Naive B cell (primary cell): ENCODE measurements around the gene LATS1. TPM values are rescaled to one million over a fixed set of nuclear protein-coding genes. Genes with fewer than 3 reads are reported as not detected.
"Not testable (repeated sequence)": the region's sequence is repeated elsewhere in the genome, so short reads cannot be mapped to it uniquely, and the experiment has no call there.

Source experiments
- ATAC-seq, 2 donors: fragments of 150-1000 bp; cut with Tn5 transposase; 2 replicates each; pipeline ENCODE4 v1.10.0; 2021; ENCODE audit warnings: low read depth in 2 of 2, mild to moderate bottlenecking in 2 of 2, moderate library complexity in 2 of 2
- DNase-seq: peaks from one replicate; pipeline ENCODE4 v3.0.0; 2022
- H3K27ac Mint-ChIP-seq, 6 donors: one replicate each; pipeline ENCODE4 v1.8.0; 2020 to 2022; ENCODE audit warnings: mild to moderate bottlenecking in 6 of 6, mixed read lengths in 6 of 6, moderate library complexity in 5 of 6, inconsistent platforms in 2 of 6
- H3K27me3 Mint-ChIP-seq, 3 donors: one replicate each; pipeline ENCODE4 v1.8.0; 2021 to 2022; ENCODE audit warnings: mixed read lengths in 3 of 3, mild to moderate bottlenecking in 1 of 3
- H3K36me3 Mint-ChIP-seq, 2 donors: one replicate each; pipeline ENCODE4 v1.8.0; 2020 to 2022; ENCODE audit warnings: mixed read lengths in 2 of 2, inconsistent platforms in 1 of 2, mild to moderate bottlenecking in 1 of 2
- H3K4me1 Mint-ChIP-seq, 3 donors: one replicate each; pipeline ENCODE4 v1.8.0; 2020 to 2022; ENCODE audit warnings: mixed read lengths in 3 of 3, inconsistent platforms in 1 of 3, mild to moderate bottlenecking in 1 of 3, moderate library complexity in 1 of 3
- H3K4me3 Mint-ChIP-seq, 8 donors: one replicate each; pipeline ENCODE4 v1.8.0; 2020 to 2022; ENCODE audit warnings: mild to moderate bottlenecking in 8 of 8, mixed read lengths in 8 of 8, moderate library complexity in 8 of 8, inconsistent platforms in 2 of 8
- H3K9me3 Mint-ChIP-seq, 7 donors: one replicate each; pipeline ENCODE4 v1.8.0; 2020 to 2022; ENCODE audit warnings: mixed read lengths in 7 of 7, mild to moderate bottlenecking in 5 of 7, inconsistent platforms in 2 of 7, moderate library complexity in 1 of 7
- polyA plus RNA-seq, 6 donors: library from polyadenylated mRNA; unstranded; fragments of 300-500 nt; fragmentation: Illumina TruSeq; gene quantifications; one replicate each; pipeline ENCODE4 v1.2.3, GENCODE V29; 2021; ENCODE audit warnings: low read depth in 6 of 6

Gene LATS1
- polyA plus RNA-seq, 6 donors from 2014 or later: 12.5 to 21.4 (median 13.4) TPM

- H3K27me3 Mint-ChIP-seq: no peaks in the 10 kb centered on the region
- no peaks in the 10 kb centered on the region for H3K9me3 Mint-ChIP-seq
- peak overlapping the region in 6 of 8 donors; percentile 71 to 96 (median 76) for H3K4me3 Mint-ChIP-seq
- no peaks in the 10 kb centered on the region for H3K36me3 Mint-ChIP-seq
- peak overlapping the region in 2 of 6 donors; percentile 51 to 68 for H3K27ac Mint-ChIP-seq
- peaks cover 20 to 28% (median 21%) of the 10 kb centered on the region in 3 donors for H3K4me1 Mint-ChIP-seq
- DNase-seq (no peak), ATAC-seq (no peak)
Observed at GRCh38 chr6:149719531-149719930, 1.6 kb upstream of the LATS1 start.

DNA sequence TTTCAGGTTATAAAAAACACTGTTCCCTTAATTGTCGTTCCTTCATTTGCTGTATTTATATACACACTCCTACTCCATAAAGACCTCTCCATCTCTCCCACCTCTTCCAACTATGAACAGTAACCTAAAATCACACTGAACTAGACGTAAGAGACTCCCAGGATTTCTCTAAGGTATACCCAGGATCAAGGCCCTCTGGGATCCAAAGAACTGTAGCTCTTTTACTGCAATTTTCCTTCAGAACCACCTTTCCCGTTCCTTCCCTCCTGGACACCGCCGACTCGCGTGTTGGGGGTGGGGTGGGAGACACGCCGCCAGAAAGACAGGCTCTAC, 680 bp downstream of the LATS1 start:
- no peak for DNase-seq
- ATAC-seq: no peak
- H3K27me3 Mint-ChIP-seq: no peaks in the 10 kb centered on the region
- H3K27ac Mint-ChIP-seq: peak overlapping the region; percentile 93 to 98 (median 96)
- H3K4me1 Mint-ChIP-seq: peaks cover 16 to 37% (median 17%) of the 10 kb centered on the region in 3 donors
- no peaks in the 10 kb centered on the region for H3K36me3 Mint-ChIP-seq
- no peaks in the 10 kb centered on the region for H3K9me3 Mint-ChIP-seq
- H3K4me3 Mint-ChIP-seq: peak overlapping the region; percentile 93 to 100 (median 96)

DNA sequence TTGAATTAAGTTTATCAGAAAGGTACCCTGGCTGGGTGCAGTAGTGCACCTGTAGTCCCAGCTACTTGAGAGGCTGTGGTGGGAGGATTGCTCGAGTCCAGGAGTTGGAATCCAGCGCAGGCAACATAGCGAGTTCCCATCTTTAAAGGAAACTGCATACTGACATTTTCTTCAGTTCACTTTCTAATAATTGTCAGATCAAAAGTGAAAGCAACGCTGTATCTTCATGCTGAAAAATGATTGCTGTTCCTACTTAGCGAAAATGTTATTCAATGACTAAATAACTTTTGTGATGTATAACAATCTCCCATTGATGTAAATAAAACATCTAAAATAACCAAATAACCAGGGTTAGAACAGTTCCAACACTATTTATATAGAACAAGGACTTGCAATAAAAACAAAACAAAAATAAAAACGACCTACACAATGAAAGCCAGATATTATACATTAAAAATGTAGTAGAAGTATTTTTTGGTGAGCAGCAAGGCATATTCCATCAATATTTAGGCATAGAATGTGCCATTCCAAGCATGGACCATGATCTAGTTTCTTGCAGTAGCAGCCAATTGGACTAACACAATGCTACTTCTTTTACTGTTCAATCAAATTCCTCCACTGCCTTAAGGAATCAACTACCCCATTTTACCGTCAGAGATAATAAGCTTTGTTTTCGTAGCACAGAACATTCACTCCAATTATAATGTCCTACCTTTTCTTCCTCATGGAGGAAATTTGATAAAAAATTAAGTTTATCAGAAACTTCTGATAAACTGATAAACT, 1.5 kb downstream of the LATS1 start:
- no peak for ATAC-seq
- Mint-ChIP-seq H3K4me1 (peaks cover 21 to 42% (median 21%) of the 10 kb centered on the region in 3 donors), H3K27me3 (no peaks in the 10 kb centered on the region), H3K9me3 (no peaks in the 10 kb centered on the region), H3K36me3 (no peaks in the 10 kb centered on the region), H3K27ac (peak overlapping the region in 4 of 6 donors; percentile 67 to 96 (median 83)), H3K4me3 (peak overlapping the region; percentile 93 to 100 (median 96))
- no peak for DNase-seq

DNA sequence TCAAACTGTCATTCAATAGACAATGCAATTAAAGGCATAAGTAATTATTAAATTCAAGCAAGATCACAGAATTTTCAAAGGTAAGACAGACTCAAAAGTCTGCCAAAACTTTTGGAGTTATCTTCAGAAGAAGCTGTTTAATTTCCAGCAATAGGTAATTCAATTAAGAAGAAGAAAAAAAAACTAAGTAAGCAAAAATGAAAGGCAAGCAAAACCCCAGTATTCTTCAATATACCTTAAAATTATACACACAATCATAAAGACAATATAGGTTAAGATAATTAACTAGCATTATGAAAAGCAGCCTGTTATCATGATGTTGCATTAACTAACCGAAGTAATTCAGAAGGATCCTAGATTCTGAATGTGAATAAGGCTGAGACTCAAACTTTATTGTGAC, 3.5 kb downstream of the LATS1 start:
- Mint-ChIP-seq H3K4me1 (peaks cover 36 to 61% (median 37%) of the 10 kb centered on the region in 3 donors), H3K27ac (peak overlapping the region in 1 of 6 donors; percentile 60), H3K4me3 (no peak overlapping the region), H3K36me3 (no peaks in the 10 kb centered on the region), H3K9me3 (no peaks in the 10 kb centered on the region), H3K27me3 (no peaks in the 10 kb centered on the region)
- ATAC-seq (no peak), DNase-seq (no peak)

DNA sequence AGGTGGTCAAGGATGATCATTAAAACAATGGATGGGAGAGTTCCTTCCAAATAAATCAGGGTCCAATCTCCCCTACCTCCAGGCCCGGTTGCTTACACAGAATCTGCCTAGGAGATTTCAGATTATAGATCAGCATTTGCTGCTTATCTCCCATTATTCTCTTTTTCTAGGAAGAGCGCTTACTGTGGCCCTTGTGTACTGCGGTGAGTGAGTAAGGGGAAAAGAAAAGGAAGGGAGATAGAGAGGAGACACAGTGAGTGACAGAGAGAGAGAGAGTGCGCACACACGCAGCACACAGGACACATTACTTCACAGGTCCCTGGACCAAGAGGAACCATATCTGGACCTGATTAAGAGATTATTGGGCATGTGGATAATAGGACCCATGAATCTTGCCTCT, 6.2 kb downstream of the LATS1 start:
- H3K4me3 Mint-ChIP-seq: no peak overlapping the region
- DNase-seq (no peak), ATAC-seq (no peak)
- H3K36me3 Mint-ChIP-seq: no peaks in the 10 kb centered on the region
- H3K4me1 Mint-ChIP-seq: peaks cover 37 to 77% (median 45%) of the 10 kb centered on the region in 3 donors
- H3K27me3 Mint-ChIP-seq: no peaks in the 10 kb centered on the region
- peak overlapping the region in 2 of 6 donors; percentile 66 to 86 for H3K27ac Mint-ChIP-seq
- H3K9me3 Mint-ChIP-seq: no peaks in the 10 kb centered on the region

DNA sequence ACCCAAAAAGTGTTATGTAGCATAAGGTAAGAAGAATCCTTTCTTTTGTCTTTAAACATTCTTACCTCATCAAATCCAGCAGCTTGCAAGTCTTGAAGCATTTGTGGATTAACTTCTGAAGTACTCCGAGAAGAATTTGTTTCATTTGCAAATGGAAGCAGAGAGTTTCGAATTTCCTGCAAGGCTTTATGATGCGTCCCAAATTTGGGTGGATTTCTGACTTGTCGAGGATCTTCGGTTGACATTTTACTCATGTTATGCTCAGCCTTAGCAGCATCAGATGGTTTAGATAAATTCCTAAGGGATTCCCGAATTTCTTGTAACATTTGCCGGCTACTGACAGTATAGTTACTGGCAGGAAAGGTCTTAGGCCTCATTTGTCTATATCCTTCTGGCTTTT, 16.2 kb downstream of the LATS1 start:
- H3K4me3 Mint-ChIP-seq: no peak overlapping the region
- H3K4me1 Mint-ChIP-seq: peaks cover 12 to 30% (median 18%) of the 10 kb centered on the region in 3 donors
- no peak overlapping the region for H3K27ac Mint-ChIP-seq
- no peaks in the 10 kb centered on the region for H3K27me3 Mint-ChIP-seq
- H3K36me3 Mint-ChIP-seq: peaks cover 0 to 5% of the 10 kb centered on the region in 2 donors
- DNase-seq (no peak), ATAC-seq (no peak)
- no peaks in the 10 kb centered on the region for H3K9me3 Mint-ChIP-seq

DNA sequence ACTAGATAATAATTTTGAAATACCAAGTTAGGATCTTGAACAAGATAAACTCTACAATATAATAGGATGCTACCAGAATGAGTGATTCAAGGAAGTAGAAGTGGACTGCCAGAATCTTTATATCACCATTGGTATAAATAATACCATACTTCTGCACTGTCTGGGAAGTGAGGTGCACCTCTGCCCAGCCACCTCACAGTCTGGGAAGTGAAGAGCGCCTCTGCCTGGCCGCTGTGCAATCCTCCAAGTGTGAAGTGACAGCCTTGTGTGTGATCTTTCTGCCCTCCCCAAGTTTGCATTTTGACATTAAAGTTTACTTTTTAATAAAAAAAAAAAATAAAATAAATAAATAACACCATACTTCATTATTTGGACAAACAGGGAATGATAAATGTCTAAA, 18.8 kb downstream of the LATS1 start:
- Mint-ChIP-seq H3K27me3 (no peaks in the 10 kb centered on the region), H3K4me1 (peaks cover 0 to 20% (median 4%) of the 10 kb centered on the region in 3 donors), H3K9me3 (no peaks in the 10 kb centered on the region), H3K4me3 (no peak overlapping the region), H3K27ac (no peak overlapping the region), H3K36me3 (peaks cover 0 to 5% of the 10 kb centered on the region in 2 donors)
- ATAC-seq (no peak), DNase-seq (no peak)

- ATAC-seq: no peak
- Mint-ChIP-seq H3K4me3 (no peak overlapping the region), H3K36me3 (peaks cover 0 to 5% of the 10 kb centered on the region in 2 donors), H3K27me3 (no peaks in the 10 kb centered on the region), H3K27ac (no peak overlapping the region), H3K4me1 (peaks cover 0 to 15% (median 4%) of the 10 kb centered on the region in 3 donors), H3K9me3 (no peaks in the 10 kb centered on the region)
- DNase-seq: no peak
Observed at GRCh38 chr6:149698175-149698574, 19.7 kb downstream of the LATS1 start.

DNA sequence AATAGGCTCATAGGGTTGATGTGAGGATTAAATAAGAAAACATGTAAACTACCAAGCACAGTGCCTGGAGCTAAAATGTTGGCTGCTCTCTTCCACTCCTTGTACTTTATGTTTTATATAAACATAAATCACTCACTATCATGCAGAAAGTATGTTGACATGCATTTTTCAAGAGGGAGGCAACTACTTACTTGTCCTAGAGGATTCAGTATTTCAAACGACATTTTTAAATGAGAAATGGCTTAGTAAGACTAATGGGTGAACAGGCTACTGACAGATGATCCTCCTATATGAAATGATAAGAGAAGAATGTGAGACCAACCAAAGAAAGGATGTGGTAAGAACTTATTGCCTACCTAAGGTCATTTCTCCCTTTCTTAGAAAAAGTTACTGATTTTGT, 21.0 kb downstream of the LATS1 start:
- Mint-ChIP-seq H3K4me3 (no peak overlapping the region), H3K27ac (no peak overlapping the region), H3K36me3 (peaks cover 8 to 11% of the 10 kb centered on the region in 2 donors), H3K9me3 (no peaks in the 10 kb centered on the region), H3K27me3 (no peaks in the 10 kb centered on the region), H3K4me1 (peaks cover 2 to 13% (median 9%) of the 10 kb centered on the region in 3 donors)
- ATAC-seq: no peak
- no peak for DNase-seq

- Mint-ChIP-seq H3K4me3 (no peak overlapping the region), H3K36me3 (peaks cover 13% of the 10 kb centered on the region in 2 donors), H3K27ac (no peak overlapping the region), H3K4me1 (peaks cover 3 to 13% (median 7%) of the 10 kb centered on the region in 3 donors), H3K9me3 (no peaks in the 10 kb centered on the region), H3K27me3 (no peaks in the 10 kb centered on the region)
- DNase-seq (no peak), ATAC-seq (no peak)
Observed at GRCh38 chr6:149694921-149695320, 23.0 kb downstream of the LATS1 start.

GRCh38 chr6:149691201-149691600, 26.7 kb downstream of the LATS1 start:
- H3K4me1 Mint-ChIP-seq: peaks cover 3 to 16% (median 7%) of the 10 kb centered on the region in 3 donors
- H3K36me3 Mint-ChIP-seq: peaks cover 13 to 17% of the 10 kb centered on the region in 2 donors
- no peak for DNase-seq
- H3K27me3 Mint-ChIP-seq: no peaks in the 10 kb centered on the region
- no peaks in the 10 kb centered on the region for H3K9me3 Mint-ChIP-seq
- no peak for ATAC-seq
- H3K4me3 Mint-ChIP-seq: no peak overlapping the region
- H3K27ac Mint-ChIP-seq: peak overlapping the region in 1 of 6 donors; percentile 27

DNA sequence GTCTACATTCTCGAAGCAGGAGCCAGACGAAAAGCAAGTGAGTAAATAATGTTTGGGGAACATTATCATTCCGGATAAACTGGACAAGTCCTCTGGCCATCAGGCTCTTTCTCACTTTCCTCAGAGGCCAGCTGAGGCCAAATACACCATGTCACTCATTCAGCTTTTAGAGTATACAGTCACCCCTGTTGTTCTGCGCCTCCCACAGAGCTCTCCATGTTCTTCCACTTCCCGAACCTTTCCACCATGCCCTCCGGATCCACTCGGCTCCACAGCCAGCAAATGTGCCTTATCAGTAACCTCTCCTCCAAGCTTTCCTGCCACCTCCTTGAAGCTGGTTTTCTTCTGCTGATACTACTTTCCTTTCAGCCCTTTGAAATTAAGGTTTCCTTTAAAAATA, 31.7 kb downstream of the LATS1 start:
- peaks cover 0 to 18% of the 10 kb centered on the region in 2 donors for H3K36me3 Mint-ChIP-seq
- H3K27ac Mint-ChIP-seq: peak overlapping the region in 3 of 6 donors; percentile 42 to 87 (median 85)

GRCh38 chr6:149683256-149683859, 34.5 kb downstream of the LATS1 start:
- H3K4me1 Mint-ChIP-seq: peaks cover 4 to 17% (median 9%) of the 10 kb centered on the region in 3 donors
- DNase-seq: no peak
- H3K27me3 Mint-ChIP-seq: no peaks in the 10 kb centered on the region
- H3K4me3 Mint-ChIP-seq: no peak overlapping the region
- no peaks in the 10 kb centered on the region for H3K9me3 Mint-ChIP-seq
- peak overlapping the region in 1 of 6 donors; percentile 8 for H3K27ac Mint-ChIP-seq
- peaks cover 0 to 21% of the 10 kb centered on the region in 2 donors for H3K36me3 Mint-ChIP-seq
- no peak for ATAC-seq

More for the DNA sequence above, 31.7 kb downstream of the LATS1 start:
- DNase-seq (no peak), ATAC-seq (no peak)
- no peaks in the 10 kb centered on the region for H3K9me3 Mint-ChIP-seq
- no peaks in the 10 kb centered on the region for H3K27me3 Mint-ChIP-seq
- peaks cover 4 to 10% (median 10%) of the 10 kb centered on the region in 3 donors for H3K4me1 Mint-ChIP-seq
- no peak overlapping the region for H3K4me3 Mint-ChIP-seq

GRCh38 chr6:149681845-149682244, 36.1 kb downstream of the LATS1 start:
- ATAC-seq, H3K27ac Mint-ChIP-seq, DNase-seq, H3K4me3 Mint-ChIP-seq, H3K27me3 Mint-ChIP-seq, H3K9me3 Mint-ChIP-seq: not testable (repeated sequence)
- H3K4me1 Mint-ChIP-seq: peaks cover 8 to 17% (median 9%) of the 10 kb centered on the region in 3 donors
- peaks cover 0 to 23% of the 10 kb centered on the region in 2 donors for H3K36me3 Mint-ChIP-seq
